OCI-LY3 (cell line): ENCODE measurements around the gene JPT2.

Experiments used
- CTCF ChIP-seq: fragments of 200-600, 300-600 bp; sonication (generic); IDR thresholded peaks from 2 replicates; pipeline ENCODE4 v1.5.1; 2014; ENCODE audit warnings: antibody characterized with exemption, low read length, low read depth
- EZH2phosphoT487 ChIP-seq: fragments of 200-600 bp; shearing (Covaris generic); IDR thresholded peaks from 2 replicates; pipeline ENCODE4 v1.6.1; 2018; ENCODE audit warnings: antibody characterized with exemption, mixed run types, low read depth

- TF ChIP-seq CTCF: no peak
- TF ChIP-seq EZH2phosphoT487: no peak
Observed at GRCh38 chr16:1657841-1658240, 20.2 kb upstream of the JPT2 start.
